HepG2 (cell line): Measurements from ENCODE around the gene VWA7. TPM values are rescaled to one million over a fixed set of nuclear protein-coding genes. Genes with fewer than 3 reads are reported as not detected.

Experiments
- AGO1 ChIP-seq: fragments of 200-400 bp; formaldehyde crosslinking; IDR thresholded peaks from 2 replicates; pipeline ENCODE4 v1.6.1; 2017; ENCODE audit warnings: mild to moderate bottlenecking, low read depth, low read length, moderate library complexity; ENCODE audit not compliant: poor library complexity, severe bottlenecking
- ARHGAP35 ChIP-seq: sonication (generic); formaldehyde crosslinking; IDR thresholded peaks from 2 replicates; pipeline ENCODE4 v1.9.0; 2022; ENCODE audit warnings: mild to moderate bottlenecking, inconsistent platforms, moderate library complexity, missing genetic modification reagents, borderline replicate concordance
- ARID4A ChIP-seq: sonication (generic); formaldehyde crosslinking; IDR thresholded peaks from 2 replicates; pipeline ENCODE4 v1.5.0; 2020; ENCODE audit warnings: mild to moderate bottlenecking, missing genetic modification reagents, borderline replicate concordance
- ARID5B ChIP-seq: IDR thresholded peaks from 2 replicates; pipeline ENCODE4 v1.4.0; 2020; ENCODE audit warnings: mild to moderate bottlenecking, missing genetic modification reagents
- CHD2 ChIP-seq: IDR thresholded peaks from 2 replicates; pipeline ENCODE4 v1.6.1; 2011; ENCODE audit warnings: low read depth, low read length, improper control_type of control experiment
- DR1 ChIP-seq: sonication (generic); formaldehyde crosslinking; IDR thresholded peaks from 2 replicates; pipeline ENCODE4 v1.8.0; 2021; ENCODE audit warnings: mild to moderate bottlenecking, missing genetic modification reagents, inconsistent platforms
- ERF ChIP-seq: IDR thresholded peaks from 2 replicates; pipeline ENCODE4 v1.6.1; 2018; ENCODE audit warnings: missing biosample characterization, missing genetic modification reagents
- ETV5 ChIP-seq: IDR thresholded peaks from 2 replicates; pipeline ENCODE4 v1.6.1; 2018; ENCODE audit warnings: missing biosample characterization, missing genetic modification reagents, inconsistent platforms, borderline replicate concordance
- GLI4 ChIP-seq: sonication (generic); formaldehyde crosslinking; IDR thresholded peaks from 2 replicates; pipeline ENCODE4 v1.5.1; 2020; ENCODE audit warnings: missing genetic modification reagents, mild to moderate bottlenecking, moderate library complexity, borderline replicate concordance
- GZF1 ChIP-seq: sonication (generic); formaldehyde crosslinking; IDR thresholded peaks from 2 replicates; pipeline ENCODE4 v1.5.1; 2020; ENCODE audit warnings: mild to moderate bottlenecking, missing genetic modification reagents
- PLSCR1 ChIP-seq: sonication (generic); formaldehyde crosslinking; IDR thresholded peaks from 2 replicates; pipeline ENCODE4 v1.5.0; 2020; ENCODE audit warnings: missing genetic modification reagents, mild to moderate bottlenecking, borderline replicate concordance
- RARA ChIP-seq: IDR thresholded peaks from 2 replicates; pipeline ENCODE4 v1.6.1; 2016; ENCODE audit warnings: missing genetic modification reagents, missing compliant biosample characterization
- TBX2 ChIP-seq: sonication (generic); formaldehyde crosslinking; IDR thresholded peaks from 2 replicates; pipeline ENCODE4 v1.5.0; 2020; ENCODE audit warnings: missing genetic modification reagents, mild to moderate bottlenecking, borderline replicate concordance
- ZBTB38 ChIP-seq: sonication (generic); formaldehyde crosslinking; IDR thresholded peaks from 2 replicates; pipeline ENCODE4 v1.5.1; 2020; ENCODE audit warnings: mild to moderate bottlenecking, missing genetic modification reagents
- ZNF251 ChIP-seq: sonication (generic); formaldehyde crosslinking; IDR thresholded peaks from 2 replicates; pipeline ENCODE4 v1.9.0; 2021; ENCODE audit warnings: mild to moderate bottlenecking, missing genetic modification reagents
- ZNF335 ChIP-seq: sonication (generic); formaldehyde crosslinking; IDR thresholded peaks from 2 replicates; pipeline ENCODE4 v1.4.0; 2020; ENCODE audit warnings: missing genetic modification reagents
- ZNF33A ChIP-seq: sonication (generic); formaldehyde crosslinking; IDR thresholded peaks from 2 replicates; pipeline ENCODE4 v1.5.1; 2020; ENCODE audit warnings: missing genetic modification reagents, mild to moderate bottlenecking, moderate library complexity, borderline replicate concordance
- ZNF580 ChIP-seq: IDR thresholded peaks from 2 replicates; pipeline ENCODE4 v1.6.1; 2016; ENCODE audit warnings: low read depth, borderline replicate concordance
- polyA plus RNA-seq, 8 experiments: library from polyadenylated mRNA; depleted of rRNA in 3 of 8; stranded (reverse) in 7 of 8; unstranded in 1 of 8; fragments of >200 nt; fragmentation: Illumina TruSeq in 4 of 8; extraction: Trizol in 4 of 8; gene quantifications; 2 replicates each; pipeline versions ENCODE4 v1.2.1 to v1.2.3, GENCODE V29; 2011 to 2016; ENCODE audit warnings: low read depth in 4 of 8, missing spikeins in 1 of 8, mixed read lengths in 1 of 8; ENCODE audit not compliant: insufficient read depth in 1 of 8
- total RNA-seq, 5 experiments: library from RNA; depleted of rRNA; stranded (reverse); fragments of >200 nt; fragmentation: Illumina TruSeq; extraction: Trizol; gene quantifications; 2 replicates each; pipeline ENCODE4 v1.2.3, GENCODE V29; 2016; ENCODE audit warnings: low read depth in 1 of 5

Gene VWA7
- total and polyA plus RNA-seq, 2 of the 13 experiments (the other 11 are each of a cell fraction or from before 2014, with no cell fraction given), result 0.86 to 3.3 TPM

- peak; percentile 58 for TF ChIP-seq ARID5B (CRISPR knock-in tag)
- no peak for TF ChIP-seq ZNF33A (CRISPR knock-in tag)
- no peak for TF ChIP-seq ARHGAP35
- TF ChIP-seq GZF1, result peak; percentile 44; the same call in 1 of the 2 replicates
- peak; percentile 88 for TF ChIP-seq RARA (CRISPR knock-in tag)
- peak; percentile 61; the same call in 1 of the 2 replicates for TF ChIP-seq ZBTB38 (CRISPR knock-in tag)
- no peak for TF ChIP-seq PLSCR1 (CRISPR knock-in tag)
- TF ChIP-seq CHD2, result no peak
- no peak for TF ChIP-seq DR1 (CRISPR knock-in tag)
- peak; percentile 64; the same call in 1 of the 2 replicates for TF ChIP-seq ARID4A (CRISPR knock-in tag)
- no peak for TF ChIP-seq ZNF251 (CRISPR knock-in tag)
- TF ChIP-seq AGO1, result no peak
- TF ChIP-seq GLI4 (CRISPR knock-in tag), result no peak
- TF ChIP-seq ZNF580 (CRISPR knock-in tag), result 0 out of 2 replicates have a peak, but pooled peaks have one; percentile 15
- TF ChIP-seq ETV5, result peak; percentile 20; the same call in 1 of the 2 replicates
- TF ChIP-seq TBX2 (CRISPR knock-in tag), result peak; percentile 66
- TF ChIP-seq ERF (CRISPR knock-in tag), result no peak
- TF ChIP-seq ZNF335 (CRISPR knock-in tag), result peak; percentile 46; the same call in 1 of the 2 replicates
Observed at GRCh38 chr6:31775633-31776484, 1.3 kb downstream of the VWA7 start (continued).
